ENCODE data around the gene ITGB2.

DNA sequence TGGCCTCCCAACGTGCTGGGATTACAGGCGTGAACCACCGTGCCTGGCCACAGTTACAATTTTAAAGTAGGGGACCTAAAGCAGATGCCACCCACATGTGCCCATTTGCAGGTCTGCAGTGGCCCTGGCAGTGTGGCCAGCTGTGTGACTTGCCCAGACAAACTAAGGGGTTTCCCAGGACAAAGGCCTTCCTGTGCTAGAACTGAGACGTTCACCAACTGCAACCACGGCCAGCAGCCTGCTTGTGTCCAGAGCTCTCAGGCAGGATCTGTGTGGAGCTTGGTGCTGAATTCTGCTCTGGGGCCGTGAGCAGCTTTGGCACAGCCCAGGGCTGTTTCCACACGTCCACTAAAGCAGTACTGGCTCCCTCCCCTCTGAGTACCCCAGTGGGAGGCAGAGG lies 36.6 kb downstream of the ITGB2 start:
- TF ChIP-seq TAF1 (IDR thresholded peaks at IDR 0.05; ENCODE audit: low read depth) (no peak), TCF12 (IDR thresholded peaks at IDR 0.05; ENCODE audit: low read depth) (no peak), CEBPB (IDR thresholded peaks at IDR 0.05) (no peak), ZBTB7A (IDR thresholded peaks at IDR 0.05; ENCODE audit: low read depth) (no peak), EP300 (IDR thresholded peaks at IDR 0.05; ENCODE audit: borderline replicate concordance) (no peak), FOXM1 (IDR thresholded peaks at IDR 0.05; ENCODE audit: borderline replicate concordance, low read depth) (no peak), NFIC (IDR thresholded peaks at IDR 0.05) (no peak), CREB1 (IDR thresholded peaks at IDR 0.05; ENCODE audit: low read depth) (no peak), YY1 (IDR thresholded peaks at IDR 0.05; ENCODE audit: low read depth) (no peak), EGR1 (IDR thresholded peaks at IDR 0.05) (no peak), RAD21 (IDR thresholded peaks at IDR 0.05; ENCODE audit: low read depth) (no peak)
- TF ChIP-seq, protein P1, sequence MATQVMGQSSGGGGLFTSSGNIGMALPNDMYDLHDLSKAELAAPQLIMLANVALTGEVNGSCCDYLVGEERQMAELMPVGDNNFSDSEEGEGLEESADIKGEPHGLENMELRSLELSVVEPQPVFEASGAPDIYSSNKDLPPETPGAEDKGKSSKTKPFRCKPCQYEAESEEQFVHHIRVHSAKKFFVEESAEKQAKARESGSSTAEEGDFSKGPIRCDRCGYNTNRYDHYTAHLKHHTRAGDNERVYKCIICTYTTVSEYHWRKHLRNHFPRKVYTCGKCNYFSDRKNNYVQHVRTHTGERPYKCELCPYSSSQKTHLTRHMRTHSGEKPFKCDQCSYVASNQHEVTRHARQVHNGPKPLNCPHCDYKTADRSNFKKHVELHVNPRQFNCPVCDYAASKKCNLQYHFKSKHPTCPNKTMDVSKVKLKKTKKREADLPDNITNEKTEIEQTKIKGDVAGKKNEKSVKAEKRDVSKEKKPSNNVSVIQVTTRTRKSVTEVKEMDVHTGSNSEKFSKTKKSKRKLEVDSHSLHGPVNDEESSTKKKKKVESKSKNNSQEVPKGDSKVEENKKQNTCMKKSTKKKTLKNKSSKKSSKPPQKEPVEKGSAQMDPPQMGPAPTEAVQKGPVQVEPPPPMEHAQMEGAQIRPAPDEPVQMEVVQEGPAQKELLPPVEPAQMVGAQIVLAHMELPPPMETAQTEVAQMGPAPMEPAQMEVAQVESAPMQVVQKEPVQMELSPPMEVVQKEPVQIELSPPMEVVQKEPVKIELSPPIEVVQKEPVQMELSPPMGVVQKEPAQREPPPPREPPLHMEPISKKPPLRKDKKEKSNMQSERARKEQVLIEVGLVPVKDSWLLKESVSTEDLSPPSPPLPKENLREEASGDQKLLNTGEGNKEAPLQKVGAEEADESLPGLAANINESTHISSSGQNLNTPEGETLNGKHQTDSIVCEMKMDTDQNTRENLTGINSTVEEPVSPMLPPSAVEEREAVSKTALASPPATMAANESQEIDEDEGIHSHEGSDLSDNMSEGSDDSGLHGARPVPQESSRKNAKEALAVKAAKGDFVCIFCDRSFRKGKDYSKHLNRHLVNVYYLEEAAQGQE (IDR thresholded peaks at IDR 0.05; ENCODE audit: low read depth) = no peak
- TF ChIP-seq, protein P2, sequence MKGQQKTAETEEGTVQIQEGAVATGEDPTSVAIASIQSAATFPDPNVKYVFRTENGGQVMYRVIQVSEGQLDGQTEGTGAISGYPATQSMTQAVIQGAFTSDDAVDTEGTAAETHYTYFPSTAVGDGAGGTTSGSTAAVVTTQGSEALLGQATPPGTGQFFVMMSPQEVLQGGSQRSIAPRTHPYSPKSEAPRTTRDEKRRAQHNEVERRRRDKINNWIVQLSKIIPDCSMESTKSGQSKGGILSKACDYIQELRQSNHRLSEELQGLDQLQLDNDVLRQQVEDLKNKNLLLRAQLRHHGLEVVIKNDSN (IDR thresholded peaks at IDR 0.05) = no peak
- TF ChIP-seq, protein P3, sequence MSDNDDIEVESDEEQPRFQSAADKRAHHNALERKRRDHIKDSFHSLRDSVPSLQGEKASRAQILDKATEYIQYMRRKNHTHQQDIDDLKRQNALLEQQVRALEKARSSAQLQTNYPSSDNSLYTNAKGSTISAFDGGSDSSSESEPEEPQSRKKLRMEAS (IDR thresholded peaks at IDR 0.05) = no peak

All from Ishikawa (cell line).